ENCODE measurements around the gene PPP2R2D.

PPP2R2D gene

GRCh38 chr10:131931981-131932380 is 31.2 kb downstream of the PPP2R2D start:
- no peak for TF ChIP-seq CTCF (IDR thresholded peaks at IDR 0.05; ENCODE audit: insufficient read depth, low read length, poor library complexity, severe bottlenecking)
- no peaks in the 10 kb centered on the region for H3K27me3 ChIP-seq (replicated peaks; ENCODE audit: control insufficient read depth, insufficient read depth, low read length)
- DNase-seq (ENCODE audit: extremely low read depth, insufficient read length): no peak
- no peak overlapping the region for H3K4me3 ChIP-seq (replicated peaks; ENCODE audit: low read depth, low read length)
- peaks cover 6% of the 10 kb centered on the region for H3K36me3 ChIP-seq (ENCODE audit: control insufficient read depth, insufficient read depth, low read length)

GRCh38 chr10:131933016-131933695 is 32.3 kb downstream of the PPP2R2D start:
- no peak for TF ChIP-seq CTCF (IDR thresholded peaks at IDR 0.05; ENCODE audit: insufficient read depth, low read length, poor library complexity, severe bottlenecking)
- DNase-seq (ENCODE audit: extremely low read depth, insufficient read length): no peak
- Histone ChIP-seq H3K4me3 (replicated peaks; ENCODE audit: low read depth, low read length) (no peak overlapping the region), H3K27me3 (replicated peaks; ENCODE audit: control insufficient read depth, insufficient read depth, low read length) (no peaks in the 10 kb centered on the region), H3K36me3 (ENCODE audit: control insufficient read depth, insufficient read depth, low read length) (peaks cover 8% of the 10 kb centered on the region)

- DNase-seq (ENCODE audit: extremely low read depth, insufficient read length): no peak
- peaks cover 10% of the 10 kb centered on the region for H3K36me3 ChIP-seq (ENCODE audit: control insufficient read depth, insufficient read depth, low read length)
- no peaks in the 10 kb centered on the region for H3K27me3 ChIP-seq (replicated peaks; ENCODE audit: control insufficient read depth, insufficient read depth, low read length)
- TF ChIP-seq CTCF (IDR thresholded peaks at IDR 0.05; ENCODE audit: insufficient read depth, low read length, poor library complexity, severe bottlenecking): no peak
- no peak overlapping the region for H3K4me3 ChIP-seq (replicated peaks; ENCODE audit: low read depth, low read length)
These were observed 32.9 kb downstream of the PPP2R2D start for GRCh38 chr10:131933696-131934086.

GRCh38 chr10:131934769-131935168 is 34.0 kb downstream of the PPP2R2D start:
- no peak for TF ChIP-seq CTCF (IDR thresholded peaks at IDR 0.05; ENCODE audit: insufficient read depth, low read length, poor library complexity, severe bottlenecking)
- Histone ChIP-seq H3K36me3 (ENCODE audit: control insufficient read depth, insufficient read depth, low read length) (peaks cover 10% of the 10 kb centered on the region), H3K4me3 (replicated peaks; ENCODE audit: low read depth, low read length) (no peak overlapping the region), H3K27me3 (replicated peaks; ENCODE audit: control insufficient read depth, insufficient read depth, low read length) (no peaks in the 10 kb centered on the region)
- DNase-seq (ENCODE audit: extremely low read depth, insufficient read length): no peak

- H3K36me3 ChIP-seq (ENCODE audit: control insufficient read depth, insufficient read depth, low read length): peaks cover 10% of the 10 kb centered on the region
These were observed 34.5 kb downstream of the PPP2R2D start for GRCh38 chr10:131935260-131935659.

More at GRCh38 chr10:131935260-131935659, 34.5 kb downstream of the PPP2R2D start:
- DNase-seq (ENCODE audit: extremely low read depth, insufficient read length): no peak
- no peaks in the 10 kb centered on the region for H3K27me3 ChIP-seq (replicated peaks; ENCODE audit: control insufficient read depth, insufficient read depth, low read length)
- no peak overlapping the region for H3K4me3 ChIP-seq (replicated peaks; ENCODE audit: low read depth, low read length)
- no peak for TF ChIP-seq CTCF (IDR thresholded peaks at IDR 0.05; ENCODE audit: insufficient read depth, low read length, poor library complexity, severe bottlenecking)

All from GM06990 (cell line).